Lung (tissue), 12 donors: ENCODE measurements around the gene SULT4A1. TPM values are rescaled to one million over a fixed set of nuclear protein-coding genes. Genes with fewer than 3 reads are reported as not detected.

ENCODE experiments used
- ATAC-seq: fragments of 200-7000 bp; cut with Tn5 transposase; one replicate; pipeline ENCODE4 v1.9.1; 2020; ENCODE audit warnings: moderate number of reproducible peaks; ENCODE audit not compliant: insufficient read depth, low FRiP score
- DNase-seq, 3 donors: peaks; one replicate each; pipeline ENCODE4 v3.0.0-alpha.2; 2013 to 2017
- H3K27ac ChIP-seq, 2 donors: one replicate each; pipeline ENCODE4 v1.5.1; 2013; ENCODE audit warnings: mild to moderate bottlenecking in 2 of 2, moderate library complexity in 2 of 2, control low read depth in 1 of 2, inconsistent platforms in 1 of 2, low read depth in 1 of 2, low read length in 1 of 2
- H3K27me3 ChIP-seq, 3 donors: one replicate each; pipeline ENCODE4 v1.5.1; 2013; ENCODE audit warnings: low read length in 2 of 3; ENCODE audit not compliant: control insufficient read depth in 3 of 3, insufficient read depth in 3 of 3
- H3K36me3 ChIP-seq, 4 donors: one replicate each; pipeline ENCODE4 v1.5.1; 2013; ENCODE audit warnings: low read length in 4 of 4, mild to moderate bottlenecking in 1 of 4, moderate library complexity in 1 of 4; ENCODE audit not compliant: control insufficient read depth in 4 of 4, insufficient read depth in 4 of 4
- H3K4me1 ChIP-seq, 5 donors: one replicate each; pipeline ENCODE4 v1.5.1; 2013; ENCODE audit warnings: low read length in 5 of 5, mild to moderate bottlenecking in 2 of 5, moderate library complexity in 1 of 5; ENCODE audit not compliant: control insufficient read depth in 5 of 5, insufficient read depth in 5 of 5
- H3K4me3 ChIP-seq: one replicate; pipeline ENCODE4 v1.5.1; 2013; ENCODE audit warnings: mild to moderate bottlenecking, control low read depth, moderate library complexity
- H3K9ac ChIP-seq, 2 donors: one replicate each; pipeline ENCODE4 v1.5.1; 2013; ENCODE audit warnings: low read length in 2 of 2, control low read depth in 1 of 2; ENCODE audit not compliant: insufficient read depth in 1 of 2
- H3K9me3 ChIP-seq, 4 donors: one replicate each; pipeline ENCODE4 v1.5.1; 2013; ENCODE audit warnings: low read length in 3 of 4, mild to moderate bottlenecking in 1 of 4, moderate library complexity in 1 of 4; ENCODE audit not compliant: control insufficient read depth in 4 of 4, insufficient read depth in 3 of 4
- CTCF ChIP-seq: IDR thresholded peaks from 2 replicates; pipeline ENCODE4 v1.5.1; 2012; ENCODE audit warnings: mild to moderate bottlenecking; ENCODE audit errors: control extremely low read depth, extremely low read depth
- WGBS, 2 donors: extraction: QIAGEN DNeasy Blood & Tissue Kit; methylation state at CpG; one replicate each; pipeline ENCODE4 v1.1.7; 2013; 5-methylcytosine and 5-hydroxymethylcytosine counted together
- polyA plus RNA-seq, 2 donors: library from polyadenylated mRNA; stranded (reverse); fragments of 200-250 nt; gene quantifications; one replicate each; pipeline ENCODE4 v1.2.1, GENCODE V29; 2013
- total RNA-seq, 2 donors: library from RNA; depleted of rRNA in 1 of 2; stranded (reverse); fragments of >200 nt in 1 of 2; gene quantifications; one replicate each; pipeline ENCODE4 v1.2.1, GENCODE V29; 2014 to 2021
- donor health status: control.
- donor health status: control.
- donor health status: Bipolar disorder and iron deficiency.
- donor health status: healthy.
- donor health status: DM: yes; HTN: yes; CAD: no.

SULT4A1 gene
- total and polyA plus RNA-seq, 4 donors, result 0.06 to 0.31 (median 0.26) TPM; not detected in 1

GRCh38 chr22:43843783-43844530 is 18.4 kb downstream of the SULT4A1 start:
- TF ChIP-seq CTCF, result no peak
- Histone ChIP-seq H3K9ac (no peak overlapping the region), H3K36me3 (no peaks in the 10 kb centered on the region), H3K27me3 (no peaks in the 10 kb centered on the region), H3K4me3 (no peak overlapping the region), H3K9me3 (no peaks in the 10 kb centered on the region), H3K4me1 (no peaks in the 10 kb centered on the region), H3K27ac (no peak overlapping the region)
- ATAC-seq, result no peak
- DNase-seq, result no peak
- WGBS, 2 donors, result 86 to 94% methylated on average over 21 of the region's 21 CpGs

GRCh38 chr22:43841742-43842141 is 20.6 kb downstream of the SULT4A1 start:
- DNase-seq, result no peak

GRCh38 chr22:43840851-43841250 is 21.5 kb downstream of the SULT4A1 start:
- no peaks in the 10 kb centered on the region for H3K27me3 ChIP-seq

More at GRCh38 chr22:43841742-43842141, 20.6 kb downstream of the SULT4A1 start:
- H3K27me3 ChIP-seq, result no peaks in the 10 kb centered on the region
- H3K4me1 ChIP-seq, result no peaks in the 10 kb centered on the region
- H3K27ac ChIP-seq, result no peak overlapping the region
- 92 to 95% methylated on average over 21 of the region's 21 CpGs for WGBS, 2 donors
- no peak overlapping the region for H3K4me3 ChIP-seq
- no peak for TF ChIP-seq CTCF
- ATAC-seq, result no peak
- H3K36me3 ChIP-seq, result no peaks in the 10 kb centered on the region
- H3K9ac ChIP-seq, result no peak overlapping the region
- peaks cover 0 to under 1% (median 0%) of the 10 kb centered on the region in 4 donors for H3K9me3 ChIP-seq

More at GRCh38 chr22:43840851-43841250, 21.5 kb downstream of the SULT4A1 start:
- Histone ChIP-seq H3K4me3 (no peak overlapping the region), H3K27ac (no peak overlapping the region), H3K36me3 (no peaks in the 10 kb centered on the region), H3K9ac (no peak overlapping the region), H3K9me3 (peaks cover 0 to 2% (median 0%) of the 10 kb centered on the region in 4 donors), H3K4me1 (no peaks in the 10 kb centered on the region)
- no peak for TF ChIP-seq CTCF
- ATAC-seq, result no peak
- WGBS, 2 donors, result 83 to 93% methylated on average over 16 of the region's 16 CpGs
- no peak for DNase-seq
